Panc1 (cell line): ENCODE results near the gene RBM44. TPM values are rescaled to one million over a fixed set of nuclear protein-coding genes. Genes with fewer than 3 reads are reported as not detected.
A peak's percentile ranks its signal among the peaks of the same experiment; 100 is the strongest.
"Not testable (repeated sequence)": the region's sequence is repeated elsewhere in the genome, so short reads cannot be mapped to it uniquely, and the experiment has no call there.

ENCODE experiments used
- ATAC-seq: fragments of 200-7000 bp; cut with Tn5 transposase; 2 replicates; pipeline ENCODE4 v1.9.1; 2020; ENCODE audit warnings: mild to moderate bottlenecking, moderate library complexity
- BruUV-seq: library from RNA; stranded (reverse); fragments of 400-500 nt; replicated peaks from 2 replicates; lab custom pipeline; 2021; lab: Mats Ljungman, UMichigan
- CTCF ChIA-PET: fragments of 300-600 bp; sonication (Branson Sonifier 250); formaldehyde crosslinking; loops from one replicate; lab custom pipeline; 2022; ENCODE audit warnings: antibody characterized with exemption; lab: Charles Lee
- POLR2A ChIA-PET: fragments of 300-600 bp; sonication (Branson Sonifier 250); formaldehyde crosslinking; loops from one replicate; lab custom pipeline; 2022; ENCODE audit warnings: antibody characterized with exemption; lab: Charles Lee
- DNase-seq: peaks from one replicate; pipeline ENCODE4 v3.0.0-alpha.2; 2010; ENCODE audit warnings: low read depth, low spot score
- H3K27ac ChIP-seq: 2 replicates; pipeline ENCODE4 v1.5.1; 2011; ENCODE audit warnings: mild to moderate bottlenecking, low read length, inconsistent platforms
- H3K27me3 ChIP-seq: fragments of 200-500 bp; sonication (Bioruptor generic); 2 replicates; pipeline ENCODE4 v1.6.0; 2014; ENCODE audit warnings: low read length, inconsistent platforms; ENCODE audit not compliant: control insufficient read depth, insufficient read depth
- H3K36me3 ChIP-seq: fragments of 200-500 bp; sonication (Bioruptor generic); 2 replicates; pipeline ENCODE4 v1.5.1; 2014; ENCODE audit warnings: inconsistent platforms, mild to moderate bottlenecking, low read length, moderate library complexity; ENCODE audit not compliant: control insufficient read depth, insufficient read depth
- H3K4me1 ChIP-seq: 2 replicates; pipeline ENCODE4 v1.5.1; 2011; ENCODE audit warnings: inconsistent platforms, mild to moderate bottlenecking, low read length, moderate library complexity; ENCODE audit not compliant: control insufficient read depth, insufficient read depth
- H3K4me3 ChIP-seq, 2 experiments: 2 replicates each; pipeline ENCODE4 v1.5.1; 2011 to 2012; ENCODE audit warnings: low read depth in 2 of 2, low read length in 2 of 2, mild to moderate bottlenecking in 2 of 2, inconsistent platforms in 1 of 2, moderate library complexity in 1 of 2
- H3K9me3 ChIP-seq: fragments of 200-500 bp; sonication (Bioruptor generic); 2 replicates; pipeline ENCODE4 v1.5.1; 2014; ENCODE audit warnings: low read depth, mild to moderate bottlenecking, inconsistent platforms, low read length, moderate library complexity; ENCODE audit not compliant: control insufficient read depth, insufficient read depth
- CTCF ChIP-seq: fragments of 450-650 bp; IDR thresholded peaks from 2 replicates; pipeline ENCODE4 v1.5.1; 2017; ENCODE audit warnings: mild to moderate bottlenecking
- POLR2AphosphoS5 ChIP-seq: IDR thresholded peaks from 2 replicates; pipeline ENCODE4 v1.6.1; 2012; ENCODE audit warnings: mild to moderate bottlenecking, low read depth, low read length, moderate library complexity
- REST ChIP-seq, 2 experiments: IDR thresholded peaks; 2 replicates each; pipeline ENCODE4 v1.6.1; 2011 to 2012; ENCODE audit warnings: low read depth in 2 of 2, control low read depth in 1 of 2, low read length in 1 of 2, mild to moderate bottlenecking in 1 of 2, moderate library complexity in 1 of 2; ENCODE audit not compliant: insufficient read depth in 1 of 2
- SIN3A ChIP-seq: IDR thresholded peaks from 2 replicates; pipeline ENCODE4 v1.6.1; 2012; ENCODE audit warnings: low read depth, mild to moderate bottlenecking, low read length, moderate library complexity, borderline replicate concordance; ENCODE audit not compliant: insufficient read depth
- TCF7L2 ChIP-seq: IDR thresholded peaks from 2 replicates; pipeline ENCODE4 v1.6.1; 2011; ENCODE audit warnings: mild to moderate bottlenecking, low read depth, low read length, inconsistent platforms
- in situ Hi-C: cut with HindIII; loops from 2 replicates; pipeline ENCODE4 v1.10.0; 2016; ENCODE audit warnings: low sequenced_read_pairs, low pct_unique_long_range_greater_than_20kb
- intact Hi-C: fragments of 100-400 bp; cut with micrococcal nuclease; formaldehyde crosslinking; loops from one replicate; pipeline ENCODE4 v1.10.0; 2022; ENCODE audit not compliant: unreplicated experiment
- total RNA-seq: library from RNA; stranded (reverse); gene quantifications from one replicate; pipeline ENCODE4 v1.2.1, GENCODE V29; 2021; ENCODE audit not compliant: unreplicated experiment

RBM44 gene
- total RNA-seq, 1 experiment from 2014 or later = 0.90 TPM

- no peak overlapping the region for H3K4me3 ChIP-seq
- H3K4me1 ChIP-seq = no peaks in the 10 kb centered on the region
- ATAC-seq (no peak), DNase-seq (no peak)
- TSS peak; percentile 87 for BruUV-seq
- no peak overlapping the region for H3K27ac ChIP-seq
- intact Hi-C loops = no loop called here
- in situ Hi-C loops = no loop called here
- TF ChIP-seq REST (IDR thresholded peaks at IDR 0.05; ENCODE audit: insufficient read depth in 1 of 2, low read depth in 2 of 2, low read length in 1 of 2) (no peak), POLR2AphosphoS5 (no peak), TCF7L2 (no peak), CTCF (no peak), SIN3A (no peak)
- no peaks in the 10 kb centered on the region for H3K9me3 ChIP-seq
- POLR2A ChIA-PET = no interaction called here
- CTCF ChIA-PET = no interaction called here
- H3K36me3 ChIP-seq = peaks cover 10% of the 10 kb centered on the region
- H3K27me3 ChIP-seq = no peaks in the 10 kb centered on the region
These were observed 34.8 kb upstream of the RBM44 start for GRCh38 chr2:237763812-237764211.

- H3K4me3 ChIP-seq, intact Hi-C loops, BruUV-seq, H3K4me1 ChIP-seq, H3K27ac ChIP-seq, H3K27me3 ChIP-seq, in situ Hi-C loops, H3K9me3 ChIP-seq, ATAC-seq, DNase-seq: not testable (repeated sequence)
- ChIA-PET CTCF (interaction anchor here (0.5 to 0.7 kb wide), 2 partner anchors 276 to 334 kb away, joined by 3 to 20 read pairs; no protein-coding TSS in a partner anchor), POLR2A (interaction anchor here (0.7 kb wide), 1 partner anchor 81 kb away, joined by 8 read pairs; no protein-coding TSS in a partner anchor)
- peaks cover 14% of the 10 kb centered on the region for H3K36me3 ChIP-seq
These were observed 33.5 kb upstream of the RBM44 start for GRCh38 chr2:237765122-237765521.

- Histone ChIP-seq H3K9me3 (no peaks in the 10 kb centered on the region), H3K27ac (no peak overlapping the region), H3K4me3 (no peak overlapping the region), H3K4me1 (no peaks in the 10 kb centered on the region), H3K36me3 (peaks cover 12% of the 10 kb centered on the region; the same call in 1 of the 2 replicates), H3K27me3 (no peaks in the 10 kb centered on the region)
- ATAC-seq (no peak), DNase-seq (no peak)
- TF ChIP-seq POLR2AphosphoS5 = no peak
- TF ChIP-seq CTCF = no peak
- no peak for TF ChIP-seq TCF7L2
- no peak for TF ChIP-seq REST (IDR thresholded peaks at IDR 0.05; ENCODE audit: insufficient read depth in 1 of 2, low read depth in 2 of 2, low read length in 1 of 2)
- TF ChIP-seq SIN3A = no peak
- CTCF ChIA-PET = interaction anchor here (0.7 kb wide), 1 partner anchor 277 kb away, joined by 20 read pairs; no protein-coding TSS in a partner anchor
- in situ Hi-C loops = no loop called here
- intact Hi-C loops = no loop called here
- POLR2A ChIA-PET = no interaction called here
- BruUV-seq = no TSS peak
These were observed 32.7 kb upstream of the RBM44 start for GRCh38 chr2:237765875-237766274.
